Left hindlimb (tissue), 1 donor: ENCODE measurements around the gene IQGAP2.
A peak's percentile ranks its signal among the peaks of the same experiment; 100 is the strongest.
"Not testable (repeated sequence)": the region's sequence is repeated elsewhere in the genome, so short reads cannot be mapped to it uniquely, and the experiment has no call there.

Experiments used
- DNase-seq: peaks from one replicate; pipeline ENCODE4 v3.0.0-alpha.2; 2018

IQGAP2 gene

GRCh38 chr5:76415855-76416254, 12.8 kb downstream of the IQGAP2 start:
- DNase-seq = no peak

- no peak for DNase-seq
Measured at GRCh38 chr5:76419597-76420298, 16.7 kb downstream of the IQGAP2 start.

GRCh38 chr5:76422227-76422626, 19.1 kb downstream of the IQGAP2 start:
- no peak for DNase-seq

- DNase-seq = no peak
Measured at GRCh38 chr5:76422742-76423141, 19.7 kb downstream of the IQGAP2 start.

- no peak for DNase-seq
Measured at GRCh38 chr5:76425146-76425545, 22.1 kb downstream of the IQGAP2 start.

GRCh38 chr5:76425928-76426804, 23.1 kb downstream of the IQGAP2 start:
- DNase-seq = peak; percentile 59

GRCh38 chr5:76427206-76428140, 24.4 kb downstream of the IQGAP2 start:
- no peak for DNase-seq

GRCh38 chr5:76428550-76428949, 25.5 kb downstream of the IQGAP2 start:
- not testable (repeated sequence) for DNase-seq

- DNase-seq = no peak
Measured at GRCh38 chr5:76433261-76433660, 30.2 kb downstream of the IQGAP2 start.

GRCh38 chr5:76437507-76437906, 34.4 kb downstream of the IQGAP2 start:
- DNase-seq = not testable (repeated sequence)

- no peak for DNase-seq
Measured at GRCh38 chr5:76438025-76438424, 34.9 kb downstream of the IQGAP2 start.

GRCh38 chr5:76439201-76439600, 36.1 kb downstream of the IQGAP2 start:
- no peak for DNase-seq

GRCh38 chr5:76439929-76440328, 36.8 kb downstream of the IQGAP2 start:
- DNase-seq = no peak

GRCh38 chr5:76441101-76441500, 38.0 kb downstream of the IQGAP2 start:
- DNase-seq = no peak

GRCh38 chr5:76441890-76442673, 39.0 kb downstream of the IQGAP2 start:
- DNase-seq = no peak

GRCh38 chr5:76443066-76443800, 40.1 kb downstream of the IQGAP2 start:
- no peak for DNase-seq

GRCh38 chr5:76445063-76445462, 42.0 kb downstream of the IQGAP2 start:
- DNase-seq = no peak

GRCh38 chr5:76445830-76446229, 42.7 kb downstream of the IQGAP2 start:
- no peak for DNase-seq

GRCh38 chr5:76446776-76447175, 43.7 kb downstream of the IQGAP2 start:
- DNase-seq = no peak

GRCh38 chr5:76449606-76450005, 46.5 kb downstream of the IQGAP2 start:
- DNase-seq = no peak

- no peak for DNase-seq
Measured at GRCh38 chr5:76450054-76450453, 47.0 kb downstream of the IQGAP2 start.
